ENCODE measurements around the gene PDLIM5. TPM values are rescaled to one million over a fixed set of nuclear protein-coding genes. Genes with fewer than 3 reads are reported as not detected.

PDLIM5 gene
- total RNA-seq, 1 donor from 2014 or later = 137 TPM

Other genes starting within 250 kb of the PDLIM5 start
- gene SMARCAD1, start 244.1 kb upstream of the PDLIM5 start, total RNA-seq = 21.6 TPM
- gene HPGDS, start 109.1 kb upstream of the PDLIM5 start, total RNA-seq = 0.98 TPM

Measured in vagina (tissue), 1 donor.